ENCODE measurements around the gene GLOD5. TPM values are rescaled to one million over a fixed set of nuclear protein-coding genes. Genes with fewer than 3 reads are reported as not detected.

The GLOD5 gene
- total and polyA plus RNA-seq, 9 of the 15 experiments (the other 6 are each of a cell fraction or from before 2014, with no cell fraction given): 0.27 to 4.4 (median 2.2) TPM

GRCh38 chrX:48753708-48754228 lies 7.8 kb upstream of the GLOD5 start:
- POLR2A ChIA-PET: no interaction called here
- no peak for TF ChIP-seq ELF2 (CRISPR knock-in tag; IDR thresholded peaks at IDR 0.05)
- TF ChIP-seq SPI1 (IDR thresholded peaks at IDR 0.05; ENCODE audit: borderline replicate concordance, low read depth, low read length): peak; percentile 67
- no peak for TF ChIP-seq NFE2 (IDR thresholded peaks at IDR 0.05; ENCODE audit: low read depth)
- TF ChIP-seq ZNF583 (CRISPR knock-in tag; IDR thresholded peaks at IDR 0.05): no peak
- Histone ChIP-seq H4K20me1 (replicated peaks; ENCODE audit: control insufficient read depth, insufficient read depth, low read length) (no peaks in the 10 kb centered on the region), H3K9ac (ENCODE audit: insufficient read depth in 1 of 2, low read depth in 2 of 2, low read length in 2 of 2) (peak overlapping the region in 1 of 2 experiments; percentile 26; a peak in 1 of 4 replicates), H3K27me3 (ENCODE audit: control insufficient read depth in 2 of 2, insufficient read depth in 2 of 2, low read length in 2 of 2) (no peaks in the 10 kb centered on the region), H3K4me3 (no peak overlapping the region), H3K9me3 (replicated peaks; ENCODE audit: control insufficient read depth, insufficient read depth, low read depth, low read length) (no peaks in the 10 kb centered on the region), H3K79me2 (ENCODE audit: control insufficient read depth, insufficient read depth, low read length) (no peaks in the 10 kb centered on the region), H3K4me2 (ENCODE audit: insufficient read depth, low read length) (no peak overlapping the region), H3K4me1 (replicated peaks in 1 of 2; ENCODE audit: control insufficient read depth in 2 of 2, insufficient read depth in 2 of 2, low read length in 2 of 2) (peaks cover 3 to 8% of the 10 kb centered on the region in 2 experiments; a peak in 3 of 5 replicates), H3K27ac (ENCODE audit: extremely low read depth, low read depth, low read length) (no peak overlapping the region), H2AFZ (ENCODE audit: low read depth, low read length) (no peak overlapping the region), H3K36me3 (ENCODE audit: control insufficient read depth, insufficient read depth, low read length) (no peaks in the 10 kb centered on the region), H3K9me1 (ENCODE audit: control insufficient read depth, insufficient read depth, low read length) (no peaks in the 10 kb centered on the region)
- CTCF ChIA-PET (ENCODE audit: low intra/inter-chr PET ratio): no interaction called here
- DNase-seq (ENCODE audit: extremely low read depth in 1 of 4, low spot score in 3 of 4) (no peak), ATAC-seq (peak; percentile 50; the same call in 2 of the 3 replicates), FAIRE-seq (no peak)
- intact Hi-C loops (cut with micrococcal nuclease) (no loop called here), in situ Hi-C loops (cut with MboI) (no loop called here)
- 40% methylated on average over 8 of the region's 8 CpGs for WGBS (ENCODE audit: insufficient coverage, low coverage, missing lambda C conversion rate)
- no TSS peak for BruUV-seq (replicated peaks)

GRCh38 chrX:48754238-48754637 lies 7.3 kb upstream of the GLOD5 start:
- H3K9ac ChIP-seq (ENCODE audit: insufficient read depth in 1 of 2, low read depth in 2 of 2, low read length in 2 of 2): peak overlapping the region in 1 of 2 experiments; percentile 36; a peak in 1 of 4 replicates
- H3K4me3 ChIP-seq: no peak overlapping the region
- no peaks in the 10 kb centered on the region for H3K27me3 ChIP-seq (ENCODE audit: control insufficient read depth in 2 of 2, insufficient read depth in 2 of 2, low read length in 2 of 2)
- no peaks in the 10 kb centered on the region for H3K79me2 ChIP-seq (ENCODE audit: control insufficient read depth, insufficient read depth, low read length)
- no peak for FAIRE-seq
- in situ Hi-C loops (cut with MboI) (no loop called here), intact Hi-C loops (cut with micrococcal nuclease) (no loop called here)
- ATAC-seq: no peak; the same call in 2 of the 3 replicates
- no peak overlapping the region for H3K4me2 ChIP-seq (ENCODE audit: insufficient read depth, low read length)
- 68% methylated on average over 6 of the region's 8 CpGs for WGBS (ENCODE audit: insufficient coverage, low coverage, missing lambda C conversion rate)
- H3K9me1 ChIP-seq (ENCODE audit: control insufficient read depth, insufficient read depth, low read length): no peaks in the 10 kb centered on the region
- H3K9me3 ChIP-seq (replicated peaks; ENCODE audit: control insufficient read depth, insufficient read depth, low read depth, low read length): no peaks in the 10 kb centered on the region
- no TSS peak for BruUV-seq (replicated peaks)
- ChIA-PET CTCF (ENCODE audit: low intra/inter-chr PET ratio) (no interaction called here), POLR2A (no interaction called here)
- no peaks in the 10 kb centered on the region for H4K20me1 ChIP-seq (replicated peaks; ENCODE audit: control insufficient read depth, insufficient read depth, low read length)
- no peak for DNase-seq (ENCODE audit: extremely low read depth in 1 of 4, low spot score in 3 of 4)
- no peak overlapping the region for H2AFZ ChIP-seq (ENCODE audit: low read depth, low read length)
- H3K27ac ChIP-seq (ENCODE audit: extremely low read depth, low read depth, low read length): no peak overlapping the region
- no peaks in the 10 kb centered on the region for H3K36me3 ChIP-seq (ENCODE audit: control insufficient read depth, insufficient read depth, low read length)
- H3K4me1 ChIP-seq (replicated peaks in 1 of 2; ENCODE audit: control insufficient read depth in 2 of 2, insufficient read depth in 2 of 2, low read length in 2 of 2): peaks cover 3 to 8% of the 10 kb centered on the region in 2 experiments; a peak in 3 of 5 replicates
- TF ChIP-seq ARID3A (IDR thresholded peaks at IDR 0.05; ENCODE audit: borderline replicate concordance, low read depth, low read length): no peak
- TF ChIP-seq ZNF23 (CRISPR knock-in tag; IDR thresholded peaks at IDR 0.05): no peak
- TF ChIP-seq ZNF395 (CRISPR knock-in tag; IDR thresholded peaks at IDR 0.05): no peak
- no peak for TF ChIP-seq IRF9 (tag; IDR thresholded peaks at IDR 0.05)
- TF ChIP-seq NFATC3 (IDR thresholded peaks at IDR 0.05): no peak
- no peak for TF ChIP-seq ZSCAN29 (IDR thresholded peaks at IDR 0.05)
- no peak for TF ChIP-seq CREB1 (IDR thresholded peaks at IDR 0.05)
- TF ChIP-seq CREB1 (CRISPR knock-in tag; IDR thresholded peaks at IDR 0.05): no peak
- no peak for TF ChIP-seq HDAC2 (IDR thresholded peaks at IDR 0.05)
- no peak for TF ChIP-seq RBM22 (IDR thresholded peaks at IDR 0.05; ENCODE audit: low read depth, low read length, poor library complexity, severe bottlenecking)
- TF ChIP-seq KLF10 (CRISPR knock-in tag; IDR thresholded peaks at IDR 0.05): no peak
